Measurements from ENCODE around the gene GRIP2.

DNA sequence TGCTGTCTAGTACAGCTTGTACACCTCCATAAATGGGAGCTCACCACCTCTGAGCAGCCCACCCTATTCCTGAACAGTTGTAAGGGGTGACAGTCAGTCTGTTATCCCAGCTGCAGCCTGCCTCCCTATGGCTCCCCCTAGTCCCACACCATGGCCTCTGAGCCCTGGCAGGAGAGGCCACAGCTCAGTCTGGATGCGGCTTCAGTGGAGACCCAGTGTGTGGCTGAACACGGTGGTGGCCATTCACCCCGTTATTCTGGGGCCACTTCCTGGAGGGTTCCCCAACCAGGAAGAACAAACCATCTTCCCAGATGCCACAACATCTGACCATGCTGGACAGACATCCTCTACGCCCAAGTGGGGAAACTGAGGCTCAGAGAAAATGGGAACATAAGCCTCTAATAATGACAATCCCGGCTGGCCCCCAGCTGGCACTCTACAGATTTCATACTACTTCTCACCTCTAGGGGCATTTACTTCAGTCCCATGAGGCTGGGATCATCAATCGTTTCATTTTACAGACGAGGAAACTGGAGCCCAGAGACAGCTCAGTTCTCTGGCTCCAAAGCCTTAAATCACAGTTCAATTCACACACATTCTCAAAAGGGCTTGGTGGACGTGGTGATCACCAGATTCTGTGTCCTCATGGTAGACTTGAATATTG, 9.2 kb upstream of the GRIP2 start:
- TF ChIP-seq GATA2 (IDR thresholded peaks at IDR 0.05; ENCODE audit: low read depth, low read length) (no peak), GATA3 (IDR thresholded peaks at IDR 0.05; ENCODE audit: low read depth, low read length) (no peak)
